ENCODE results near the gene SLC2A6.

Gene SLC2A6

GRCh38 chr9:133476036-133476931 is 2.6 kb downstream of the SLC2A6 start:
- DNase-seq: peak; percentile 99 to 100

DNA sequence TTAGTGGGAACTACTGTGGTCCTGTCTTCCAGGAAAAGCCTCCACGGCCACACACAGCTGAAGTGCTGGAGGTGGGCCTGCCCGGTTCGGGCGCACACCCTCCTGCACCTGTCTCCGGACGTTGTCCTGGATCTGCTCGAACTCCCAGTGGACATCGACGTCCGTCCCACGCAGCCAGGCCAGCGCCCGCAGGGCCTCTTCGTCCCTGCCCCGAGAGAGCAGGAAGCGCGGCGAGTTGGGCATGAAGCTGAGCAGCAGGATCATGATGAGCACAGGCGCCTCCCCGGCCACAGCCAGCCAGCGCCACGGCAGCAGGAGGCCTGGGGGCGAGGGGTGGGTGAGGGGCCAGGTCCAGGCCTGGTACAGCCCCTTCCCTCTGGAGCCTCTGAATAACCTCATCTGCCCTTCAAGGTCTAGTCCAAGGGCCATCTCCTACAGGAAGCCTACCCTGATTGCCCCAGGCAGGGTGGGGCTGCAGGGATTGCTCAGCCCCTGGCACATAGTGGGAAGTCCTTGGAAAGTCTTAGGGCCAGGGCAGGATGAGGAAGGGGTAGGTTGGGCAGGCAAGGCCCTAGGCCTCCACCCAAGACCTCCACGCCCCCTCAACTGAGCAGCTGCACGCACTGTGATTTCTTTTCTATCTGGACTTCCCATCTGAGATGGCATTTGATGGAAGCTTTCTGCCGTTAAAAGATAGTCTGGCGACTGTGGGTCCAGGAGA is 3.4 kb downstream of the SLC2A6 start:
- peak; percentile 87 to 94 for DNase-seq

GRCh38 chr9:133474853-133475252 is 4.0 kb downstream of the SLC2A6 start:
- DNase-seq: no peak

DNA sequence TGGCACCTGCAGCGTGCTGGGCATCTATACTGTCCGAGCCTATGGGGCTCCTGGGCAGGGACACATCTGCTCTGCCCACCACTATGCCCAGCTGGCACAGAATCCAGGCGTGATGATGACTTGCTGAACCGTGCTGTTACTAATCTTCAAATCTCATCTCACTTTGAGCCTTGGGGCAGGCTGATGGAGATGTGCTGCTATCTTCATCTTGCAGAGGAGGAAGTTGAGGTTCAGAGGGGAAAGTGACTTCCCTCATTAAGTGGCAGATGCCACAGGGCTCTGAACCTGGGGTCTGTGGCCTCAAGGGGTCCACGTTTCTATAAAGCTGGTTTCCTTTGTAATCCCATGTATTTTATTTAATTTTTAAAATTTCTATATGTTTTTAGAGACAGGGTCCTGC is 4.7 kb downstream of the SLC2A6 start:
- DNase-seq: peak in 1 of 2 donors; percentile 30

- no peak for DNase-seq
These were observed 5.2 kb downstream of the SLC2A6 start for GRCh38 chr9:133473743-133474142.

- DNase-seq: no peak
These were observed 6.0 kb downstream of the SLC2A6 start for GRCh38 chr9:133472753-133473378.

- no peak for DNase-seq
These were observed 6.6 kb downstream of the SLC2A6 start for GRCh38 chr9:133472277-133472645.

DNA sequence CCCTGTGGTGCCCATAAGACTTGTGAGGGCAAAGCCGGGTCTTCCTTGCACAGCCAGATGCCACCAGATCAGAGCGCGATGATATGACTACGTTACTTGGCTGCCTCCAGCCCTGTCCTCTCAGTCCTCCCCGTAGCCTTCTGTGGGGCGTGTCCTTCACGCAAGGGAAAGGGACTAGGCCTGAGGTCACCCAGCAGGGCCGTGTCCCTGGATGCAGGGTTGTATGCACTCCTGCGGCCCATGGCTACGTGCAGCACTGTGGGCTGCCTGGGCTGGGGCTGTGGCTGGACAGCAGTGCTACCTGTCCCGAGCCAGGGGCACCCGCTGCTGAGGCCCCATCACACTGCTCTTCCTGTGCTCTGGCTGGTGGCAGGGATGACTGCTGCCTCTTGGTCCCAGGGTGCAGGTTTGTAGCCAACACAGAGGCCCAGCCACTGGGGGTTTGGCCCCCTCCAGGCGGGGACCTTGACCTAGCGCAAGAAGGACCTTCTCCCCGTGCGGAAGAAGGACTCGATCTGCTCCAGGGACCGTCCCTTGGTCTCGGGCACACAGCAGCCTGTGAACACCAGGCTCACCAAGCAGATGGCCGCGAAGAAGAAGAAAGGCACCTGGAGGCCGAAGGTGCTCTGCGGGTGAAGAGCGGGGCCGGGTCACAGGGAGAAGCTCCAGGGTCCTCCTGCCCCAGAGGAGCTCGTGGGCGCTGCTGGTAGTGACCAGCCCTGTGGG is 7.2 kb downstream of the SLC2A6 start:
- DNase-seq: no peak

GRCh38 chr9:133470988-133471387 is 7.9 kb downstream of the SLC2A6 start:
- DNase-seq: peak in 1 of 2 donors; percentile 28

DNA sequence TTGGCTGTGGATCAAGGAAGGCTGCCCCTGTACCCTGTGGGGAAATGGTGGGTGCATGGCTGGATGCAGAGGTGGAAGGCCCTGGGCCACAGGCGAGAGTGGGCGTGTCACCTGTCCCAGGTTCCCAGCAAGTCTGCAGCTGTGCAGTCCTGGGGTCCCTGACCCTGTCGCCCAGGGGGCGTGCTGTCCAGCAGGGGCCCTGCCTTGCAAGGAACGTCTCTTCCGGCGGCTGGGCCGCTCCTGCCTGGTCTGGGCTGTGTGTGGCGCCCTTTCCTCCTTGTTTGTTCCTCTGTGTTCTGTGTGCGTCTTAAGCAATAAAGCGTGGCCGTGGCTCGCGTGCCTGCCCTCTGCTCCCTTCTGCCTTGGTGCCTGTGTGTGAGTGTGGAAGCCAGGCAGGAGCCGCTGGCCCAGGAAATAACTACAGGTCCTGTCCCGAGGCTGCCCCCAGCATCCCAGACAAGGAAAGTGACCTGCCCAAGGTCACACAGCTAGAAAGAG is 8.4 kb downstream of the SLC2A6 start:
- DNase-seq: peak in 1 of 2 donors; percentile 38

DNA sequence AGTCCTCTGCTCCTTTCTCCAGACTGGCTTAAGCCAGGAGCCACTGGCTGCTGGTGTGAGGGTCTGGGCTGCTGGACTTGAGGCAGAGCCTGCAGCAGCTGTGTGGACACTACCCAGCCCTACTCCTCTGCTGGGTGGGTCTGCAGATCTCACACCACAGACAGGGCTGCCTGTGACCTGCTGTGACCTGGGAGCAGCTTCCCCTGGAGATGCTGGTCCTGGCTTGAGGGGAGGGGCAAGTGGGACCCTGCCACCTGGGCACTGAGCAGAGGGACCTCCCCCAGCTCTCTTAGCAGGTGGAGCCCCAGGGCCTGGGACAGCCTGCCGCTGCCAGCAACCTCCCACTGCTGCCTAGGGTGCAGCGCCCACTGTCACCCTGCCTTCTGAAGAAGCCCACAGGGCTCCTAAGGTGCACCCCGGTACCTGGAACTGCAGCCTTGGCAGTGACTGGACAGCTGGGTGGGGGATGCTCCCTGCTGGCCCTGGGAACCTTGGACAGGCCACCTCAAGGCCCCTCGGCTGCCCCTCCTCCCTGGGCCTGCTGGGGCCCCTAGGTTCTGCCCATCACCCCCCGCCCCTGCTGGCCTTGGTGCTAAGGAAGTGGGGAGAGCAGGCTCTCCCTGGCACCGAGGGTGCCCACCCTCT is 10.0 kb downstream of the SLC2A6 start:
- peak; percentile 45 to 52 for DNase-seq

DNA sequence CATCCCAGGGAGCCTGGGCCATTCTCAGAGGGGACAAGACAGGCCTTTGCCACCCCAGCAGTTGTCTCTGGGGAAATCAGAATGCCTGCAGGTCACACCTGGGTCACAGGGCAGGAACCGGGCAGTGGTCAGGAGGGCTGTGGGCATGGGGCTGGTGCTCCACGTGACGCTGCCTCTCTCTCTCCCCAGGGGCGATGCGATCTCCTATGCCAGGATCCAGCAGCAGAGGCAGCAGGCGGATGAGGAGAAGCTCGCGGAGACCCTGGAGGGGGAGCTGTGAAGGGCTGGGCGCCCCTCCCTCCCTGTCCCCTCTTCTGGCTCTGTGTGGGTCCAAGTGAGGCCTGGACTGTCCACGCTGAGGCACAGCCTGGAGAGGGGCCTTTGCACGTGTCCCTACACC is 10.5 kb downstream of the SLC2A6 start:
- DNase-seq: peak in 1 of 2 donors; percentile 41

DNA sequence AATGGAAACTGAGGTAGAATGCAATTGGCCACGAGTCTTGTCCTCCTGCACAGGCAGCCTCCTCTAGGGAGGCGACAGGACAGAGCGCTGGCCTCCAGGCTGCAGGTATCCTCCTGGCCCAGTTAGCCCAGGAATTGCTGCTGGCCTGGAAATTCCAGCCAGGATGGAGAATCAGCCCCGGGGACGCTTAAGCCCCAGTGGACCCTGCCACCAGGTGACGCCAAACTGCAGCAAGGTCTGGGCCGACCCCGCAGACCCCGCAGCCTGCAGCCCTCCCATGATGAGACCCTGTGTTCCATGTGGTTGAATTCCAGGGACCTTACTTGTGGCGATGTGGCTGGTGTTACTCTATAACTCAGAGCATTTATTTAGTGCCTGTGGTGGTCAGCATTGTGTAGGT is 11.8 kb downstream of the SLC2A6 start:
- peak in 1 of 2 donors; percentile 16 for DNase-seq

DNA sequence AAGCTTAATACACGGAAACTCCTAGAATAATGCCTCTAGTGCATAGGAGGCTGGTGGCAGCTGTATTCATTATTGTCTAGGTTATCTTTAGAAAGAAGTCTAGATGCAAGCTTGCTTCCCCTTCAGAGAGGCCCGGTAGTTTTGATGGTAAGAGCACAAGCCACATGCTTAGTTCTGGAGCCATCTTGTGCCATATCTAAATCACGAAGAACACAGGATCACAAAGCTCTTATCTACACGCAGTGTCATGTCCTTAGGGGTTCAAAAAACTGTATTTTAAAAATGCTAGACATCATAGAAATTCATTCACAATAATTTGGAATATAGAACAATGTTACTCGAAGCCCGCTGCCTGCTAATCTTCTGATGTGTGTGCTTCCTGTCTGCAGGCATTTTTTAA is 12.9 kb downstream of the SLC2A6 start:
- peak in 1 of 2 donors; percentile 51 for DNase-seq

GRCh38 chr9:133464638-133465037 is 14.3 kb downstream of the SLC2A6 start:
- no peak for DNase-seq

DNA sequence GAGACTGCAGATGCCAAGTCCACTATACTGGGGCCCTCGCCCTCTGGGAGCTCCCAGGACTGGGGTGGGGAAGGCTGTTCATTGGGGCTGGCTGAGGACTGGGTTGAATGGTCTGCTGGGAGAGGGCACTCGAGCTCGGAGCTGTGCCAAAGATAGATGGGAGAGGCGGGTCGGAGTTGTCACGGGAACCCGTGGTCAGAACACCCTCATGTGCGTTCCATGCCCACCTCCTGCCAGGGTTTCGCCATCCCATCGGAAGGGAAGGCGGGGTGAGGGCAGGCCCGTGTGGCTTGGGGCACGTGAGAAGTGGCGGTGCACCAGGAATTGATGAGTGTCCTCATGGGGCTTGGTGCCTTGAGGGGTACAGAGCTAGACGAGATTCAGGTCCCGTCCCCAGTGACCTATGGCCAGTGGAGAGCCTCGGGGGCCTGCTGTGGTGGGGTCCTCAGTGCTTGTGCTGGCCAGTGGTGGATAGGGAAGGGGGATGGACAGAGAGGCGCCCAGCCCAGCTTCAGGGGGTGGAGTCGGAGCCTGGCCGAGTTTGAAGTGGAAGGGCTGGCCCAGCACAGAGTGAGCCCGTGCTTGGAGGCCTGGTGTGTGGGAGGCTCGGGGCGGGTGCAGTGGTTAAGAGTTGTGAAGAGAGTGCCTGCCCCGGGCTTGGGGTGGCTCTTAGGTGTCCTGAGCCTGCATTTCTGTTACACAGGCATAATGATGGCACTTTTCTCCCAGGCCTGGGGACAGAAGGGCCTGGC is 14.9 kb downstream of the SLC2A6 start:
- peak in 1 of 2 donors; percentile 6 for DNase-seq

GRCh38 chr9:133463234-133463863 is 15.6 kb downstream of the SLC2A6 start:
- DNase-seq: no peak

DNA sequence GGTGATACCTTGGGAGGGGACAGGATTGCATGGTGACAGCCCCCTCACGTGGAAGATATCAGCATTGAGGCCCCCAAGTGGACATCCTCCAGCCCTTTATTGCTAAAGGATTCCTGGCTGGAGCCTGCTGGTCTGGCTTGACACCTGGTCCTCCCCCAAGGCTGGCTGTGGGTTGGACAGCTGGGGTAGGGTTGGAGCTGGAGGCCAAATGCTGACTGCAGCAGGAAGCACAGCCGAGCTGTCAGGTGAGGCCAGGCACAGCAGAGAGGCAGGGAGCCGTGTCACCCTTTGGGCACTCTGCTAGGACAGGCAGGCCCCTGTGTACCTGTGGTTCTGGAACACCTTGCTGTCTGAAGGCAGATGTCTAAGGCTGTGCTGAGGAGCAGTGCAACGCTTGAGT is 16.9 kb downstream of the SLC2A6 start:
- DNase-seq: no peak

- DNase-seq: no peak
These were observed 18.3 kb downstream of the SLC2A6 start for GRCh38 chr9:133460405-133461175.

Measured in inflammatory macrophage treated with lipopolysaccharide for 1 hour (primary cell).